Stimulated activated naive CD8-positive, alpha-beta T cell treated with anti-CD3 and anti-CD28 coated beads, Interleukin-15, Interleukin-2, amounts not matched to agents 100 ng/mL and 50 ng/mL, for 24 hours (primary cell): Measurements from ENCODE around the gene SCUBE1.

Experiments used
- H3K27ac Mint-ChIP-seq: one replicate; pipeline ENCODE4 v1.8.0; 2021; ENCODE audit warnings: mild to moderate bottlenecking, mixed read lengths
- H3K27me3 Mint-ChIP-seq: one replicate; pipeline ENCODE4 v1.8.0; 2021; ENCODE audit warnings: mixed read lengths
- H3K36me3 Mint-ChIP-seq: one replicate; pipeline ENCODE4 v1.8.0; 2021; ENCODE audit warnings: low read depth, mixed read lengths
- H3K4me1 Mint-ChIP-seq: one replicate; pipeline ENCODE4 v1.8.0; 2021; ENCODE audit warnings: low read depth, mixed read lengths
- H3K4me3 Mint-ChIP-seq: one replicate; pipeline ENCODE4 v1.8.0; 2021; ENCODE audit warnings: mild to moderate bottlenecking, mixed read lengths
- H3K9me3 Mint-ChIP-seq: one replicate; pipeline ENCODE4 v1.8.0; 2021; ENCODE audit warnings: mixed read lengths

Gene SCUBE1

DNA sequence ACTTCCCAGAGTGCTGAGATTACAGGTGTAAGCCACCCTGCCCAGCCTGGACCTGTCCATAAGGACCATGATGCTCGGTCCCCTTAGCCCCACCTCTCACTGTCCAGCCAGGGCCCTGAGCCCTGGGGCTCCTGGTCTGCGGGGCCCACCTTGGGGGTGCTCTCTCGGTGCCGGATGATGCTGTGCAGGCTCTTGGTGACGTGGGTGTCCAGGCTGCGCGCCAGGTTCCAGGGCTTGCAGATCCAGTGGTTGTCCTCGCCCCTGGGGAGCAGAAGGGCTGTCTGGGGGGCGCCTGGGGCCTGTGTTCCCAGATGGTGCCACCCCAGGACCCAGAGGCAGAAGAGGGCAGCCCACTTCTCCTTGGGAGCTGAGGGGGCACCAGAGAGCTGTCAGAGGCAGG, 169.6 kb downstream of the SCUBE1 start:
- H3K4me1 Mint-ChIP-seq = no peaks in the 10 kb centered on the region
- H3K4me3 Mint-ChIP-seq = no peak overlapping the region
- no peaks in the 10 kb centered on the region for H3K9me3 Mint-ChIP-seq
- H3K27ac Mint-ChIP-seq = no peak overlapping the region
- no peaks in the 10 kb centered on the region for H3K27me3 Mint-ChIP-seq
- peaks cover 33% of the 10 kb centered on the region for H3K36me3 Mint-ChIP-seq

- Mint-ChIP-seq H3K9me3 (no peaks in the 10 kb centered on the region), H3K27me3 (no peaks in the 10 kb centered on the region), H3K4me1 (no peaks in the 10 kb centered on the region), H3K4me3 (no peak overlapping the region), H3K36me3 (peaks cover 33% of the 10 kb centered on the region), H3K27ac (no peak overlapping the region)
These were observed 171.0 kb downstream of the SCUBE1 start for GRCh38 chr22:43172191-43172590.

GRCh38 chr22:43171607-43172006, 171.6 kb downstream of the SCUBE1 start:
- no peaks in the 10 kb centered on the region for H3K9me3 Mint-ChIP-seq
- no peak overlapping the region for H3K27ac Mint-ChIP-seq
- no peak overlapping the region for H3K4me3 Mint-ChIP-seq
- H3K4me1 Mint-ChIP-seq = no peaks in the 10 kb centered on the region
- peaks cover 33% of the 10 kb centered on the region for H3K36me3 Mint-ChIP-seq
- no peaks in the 10 kb centered on the region for H3K27me3 Mint-ChIP-seq

- H3K4me3 Mint-ChIP-seq = no peak overlapping the region
- no peak overlapping the region for H3K27ac Mint-ChIP-seq
- H3K9me3 Mint-ChIP-seq = no peaks in the 10 kb centered on the region
- peaks cover 33% of the 10 kb centered on the region for H3K36me3 Mint-ChIP-seq
- no peaks in the 10 kb centered on the region for H3K27me3 Mint-ChIP-seq
- no peaks in the 10 kb centered on the region for H3K4me1 Mint-ChIP-seq
These were observed 172.1 kb downstream of the SCUBE1 start for GRCh38 chr22:43171019-43171491.

- H3K4me3 Mint-ChIP-seq = no peak overlapping the region
- H3K9me3 Mint-ChIP-seq = no peaks in the 10 kb centered on the region
- H3K27ac Mint-ChIP-seq = no peak overlapping the region
- no peaks in the 10 kb centered on the region for H3K4me1 Mint-ChIP-seq
- peaks cover 33% of the 10 kb centered on the region for H3K36me3 Mint-ChIP-seq
- H3K27me3 Mint-ChIP-seq = no peaks in the 10 kb centered on the region
These were observed 173.1 kb downstream of the SCUBE1 start for GRCh38 chr22:43170131-43170480.

DNA sequence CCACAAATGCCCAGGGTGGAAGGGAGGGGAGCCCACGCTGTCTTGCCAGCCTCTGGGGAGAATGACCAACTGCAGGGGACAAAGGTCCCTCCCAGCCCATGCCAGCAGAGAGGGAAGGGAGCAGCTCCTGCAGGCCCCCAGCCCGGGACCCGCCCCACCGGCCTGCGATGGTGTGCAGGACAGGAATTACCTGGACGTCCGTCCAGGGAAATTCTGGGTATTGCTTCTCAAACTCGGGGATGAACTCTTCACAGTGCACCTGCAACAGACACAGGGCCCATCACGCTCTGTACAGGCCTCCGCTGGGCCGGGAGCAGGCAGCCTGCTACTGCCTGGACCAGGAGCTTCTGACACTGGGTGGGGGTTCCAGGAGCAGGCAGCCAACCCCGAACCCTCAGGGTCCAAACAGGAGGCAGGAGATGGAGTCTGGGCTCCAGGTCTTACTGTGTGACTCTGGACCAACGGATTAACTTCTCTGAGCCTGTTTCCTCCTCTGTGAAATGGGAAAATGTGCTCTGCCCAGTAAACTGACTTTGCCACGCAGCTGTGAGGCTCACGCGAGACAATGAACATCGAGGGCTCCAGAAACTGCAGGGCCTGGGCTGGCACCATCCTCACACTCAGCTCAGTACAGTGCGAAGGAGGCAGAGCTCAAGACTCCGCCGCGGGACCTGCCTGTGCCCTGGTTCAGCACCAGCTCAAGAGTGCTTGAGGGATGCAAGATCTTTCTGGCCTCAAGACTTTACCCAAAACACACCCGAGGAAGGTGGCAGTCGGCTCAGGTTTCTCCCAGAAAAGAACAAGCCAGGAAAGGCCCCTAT, 173.7 kb downstream of the SCUBE1 start:
- H3K9me3 Mint-ChIP-seq = no peaks in the 10 kb centered on the region
- H3K4me1 Mint-ChIP-seq = no peaks in the 10 kb centered on the region
- peaks cover 33% of the 10 kb centered on the region for H3K36me3 Mint-ChIP-seq
- H3K27ac Mint-ChIP-seq = no peak overlapping the region
- H3K27me3 Mint-ChIP-seq = no peaks in the 10 kb centered on the region
- no peak overlapping the region for H3K4me3 Mint-ChIP-seq

DNA sequence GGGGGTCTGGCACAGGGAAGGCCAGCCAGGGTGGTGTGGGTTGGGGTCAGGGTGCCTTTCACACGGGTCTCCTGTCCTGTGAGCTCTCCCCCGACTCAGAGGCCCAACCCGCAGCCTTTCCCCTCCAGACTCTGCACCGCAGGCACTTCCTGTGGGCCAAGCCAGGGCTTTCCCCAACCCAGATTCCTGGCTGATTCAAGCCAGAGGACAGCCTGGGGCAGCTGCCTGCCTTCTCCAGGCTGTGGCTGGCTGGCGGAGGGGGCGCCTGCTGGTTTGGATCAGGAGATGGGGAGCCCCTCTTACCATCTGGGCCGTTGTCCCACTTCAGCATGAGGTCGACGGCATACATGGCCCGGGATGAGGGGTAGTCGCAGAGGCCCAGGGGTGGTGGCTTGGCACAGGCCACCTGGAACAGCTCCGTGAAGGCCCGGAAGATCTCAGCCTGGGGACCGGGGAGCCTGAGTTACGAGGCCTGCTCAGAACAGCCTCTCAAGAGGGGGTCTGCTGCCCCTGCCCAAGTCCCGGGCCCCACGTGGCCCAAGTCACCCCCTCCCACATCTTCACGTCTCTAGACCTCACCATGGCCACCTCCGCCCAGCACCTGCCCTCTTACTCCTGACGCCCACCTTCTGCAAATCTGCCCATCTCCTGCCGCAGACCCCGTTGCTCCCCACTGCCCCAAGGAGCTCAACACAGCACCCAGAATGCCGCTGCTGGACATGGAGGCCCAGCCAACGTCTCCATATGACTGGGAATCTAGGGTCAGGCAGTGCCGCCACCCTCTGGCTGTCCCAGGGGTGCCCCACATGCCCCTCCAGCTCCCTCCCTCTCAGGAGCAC, 174.5 kb downstream of the SCUBE1 start:
- Mint-ChIP-seq H3K4me1 (no peaks in the 10 kb centered on the region), H3K9me3 (no peaks in the 10 kb centered on the region), H3K36me3 (peaks cover 32% of the 10 kb centered on the region), H3K27ac (no peak overlapping the region), H3K4me3 (no peak overlapping the region), H3K27me3 (no peaks in the 10 kb centered on the region)

DNA sequence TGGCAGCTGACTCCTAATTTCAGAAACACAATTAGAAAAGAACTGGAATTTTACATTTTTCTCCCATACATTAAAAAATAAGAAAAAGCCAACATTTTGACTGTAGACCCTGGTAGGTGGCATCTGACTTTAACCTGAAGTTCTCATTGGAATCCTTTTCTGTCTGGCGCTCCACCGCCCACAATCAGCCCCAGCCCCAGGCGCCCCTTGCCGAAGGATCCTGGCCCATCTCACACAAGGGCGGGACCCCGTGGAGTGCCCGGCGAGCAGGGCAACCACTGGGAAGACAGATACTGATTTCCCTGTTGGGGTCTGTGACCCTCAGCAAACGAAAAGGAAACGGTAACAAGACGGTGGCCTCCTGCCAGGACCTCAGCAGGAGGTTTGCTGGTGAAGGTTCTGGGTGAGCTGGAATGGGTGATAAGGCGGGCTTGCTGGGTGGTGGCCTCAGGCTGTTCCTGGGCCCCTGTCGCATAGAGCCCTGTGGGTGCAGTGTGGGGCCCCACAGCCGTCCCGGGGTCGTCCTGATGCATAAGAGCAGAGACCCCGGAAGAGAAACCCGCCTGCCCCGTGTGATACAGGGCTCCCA, 176.1 kb downstream of the SCUBE1 start:
- no peaks in the 10 kb centered on the region for H3K27me3 Mint-ChIP-seq
- H3K4me1 Mint-ChIP-seq = no peaks in the 10 kb centered on the region
- no peak overlapping the region for H3K4me3 Mint-ChIP-seq
- no peaks in the 10 kb centered on the region for H3K9me3 Mint-ChIP-seq
- H3K27ac Mint-ChIP-seq = no peak overlapping the region
- peaks cover 17% of the 10 kb centered on the region for H3K36me3 Mint-ChIP-seq

- no peak overlapping the region for H3K27ac Mint-ChIP-seq
- no peaks in the 10 kb centered on the region for H3K4me1 Mint-ChIP-seq
- no peaks in the 10 kb centered on the region for H3K27me3 Mint-ChIP-seq
- H3K36me3 Mint-ChIP-seq = peaks cover 17% of the 10 kb centered on the region
- H3K9me3 Mint-ChIP-seq = no peaks in the 10 kb centered on the region
- H3K4me3 Mint-ChIP-seq = no peak overlapping the region
These were observed 176.8 kb downstream of the SCUBE1 start for GRCh38 chr22:43166132-43166930.

- Mint-ChIP-seq H3K27me3 (no peaks in the 10 kb centered on the region), H3K36me3 (peaks cover 9% of the 10 kb centered on the region), H3K4me3 (no peak overlapping the region), H3K4me1 (no peaks in the 10 kb centered on the region), H3K9me3 (no peaks in the 10 kb centered on the region), H3K27ac (no peak overlapping the region)
These were observed 178.5 kb downstream of the SCUBE1 start for GRCh38 chr22:43164636-43165035.

DNA sequence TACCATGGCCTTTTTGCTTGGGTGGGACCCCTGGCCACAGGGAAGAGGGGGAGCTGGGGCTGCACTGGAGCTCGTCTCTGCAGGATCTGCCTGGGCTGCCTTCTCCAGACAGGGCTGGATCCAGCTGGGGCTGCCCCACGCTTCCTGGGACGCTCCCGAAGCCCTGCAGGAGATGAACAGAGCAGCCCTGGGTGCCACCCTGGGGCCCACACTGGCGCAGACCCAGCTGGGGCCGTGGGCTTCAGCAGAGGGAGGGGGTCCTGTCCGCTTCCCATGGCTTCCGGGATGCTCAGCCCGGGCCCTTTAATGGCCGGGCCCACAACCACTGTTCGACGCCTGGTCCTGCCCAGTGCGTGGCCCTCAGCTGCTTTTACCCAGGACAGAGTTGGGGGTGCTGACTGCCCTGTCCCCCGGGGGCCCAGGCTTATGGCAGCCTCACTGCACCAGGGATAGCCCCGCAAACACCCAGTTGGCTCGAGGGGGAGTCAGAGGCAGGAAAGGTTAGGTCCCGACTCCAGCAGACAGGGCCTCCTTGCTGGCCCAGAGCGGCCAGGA, 179.9 kb downstream of the SCUBE1 start:
- no peaks in the 10 kb centered on the region for H3K27me3 Mint-ChIP-seq
- H3K4me1 Mint-ChIP-seq = no peaks in the 10 kb centered on the region
- peaks cover 13% of the 10 kb centered on the region for H3K36me3 Mint-ChIP-seq
- H3K4me3 Mint-ChIP-seq = no peak overlapping the region
- H3K27ac Mint-ChIP-seq = no peak overlapping the region
- H3K9me3 Mint-ChIP-seq = no peaks in the 10 kb centered on the region

- Mint-ChIP-seq H3K27me3 (no peaks in the 10 kb centered on the region), H3K36me3 (peaks cover 7% of the 10 kb centered on the region), H3K4me1 (no peaks in the 10 kb centered on the region), H3K9me3 (no peaks in the 10 kb centered on the region), H3K27ac (no peak overlapping the region), H3K4me3 (no peak overlapping the region)
These were observed 180.6 kb downstream of the SCUBE1 start for GRCh38 chr22:43162412-43163150.

DNA sequence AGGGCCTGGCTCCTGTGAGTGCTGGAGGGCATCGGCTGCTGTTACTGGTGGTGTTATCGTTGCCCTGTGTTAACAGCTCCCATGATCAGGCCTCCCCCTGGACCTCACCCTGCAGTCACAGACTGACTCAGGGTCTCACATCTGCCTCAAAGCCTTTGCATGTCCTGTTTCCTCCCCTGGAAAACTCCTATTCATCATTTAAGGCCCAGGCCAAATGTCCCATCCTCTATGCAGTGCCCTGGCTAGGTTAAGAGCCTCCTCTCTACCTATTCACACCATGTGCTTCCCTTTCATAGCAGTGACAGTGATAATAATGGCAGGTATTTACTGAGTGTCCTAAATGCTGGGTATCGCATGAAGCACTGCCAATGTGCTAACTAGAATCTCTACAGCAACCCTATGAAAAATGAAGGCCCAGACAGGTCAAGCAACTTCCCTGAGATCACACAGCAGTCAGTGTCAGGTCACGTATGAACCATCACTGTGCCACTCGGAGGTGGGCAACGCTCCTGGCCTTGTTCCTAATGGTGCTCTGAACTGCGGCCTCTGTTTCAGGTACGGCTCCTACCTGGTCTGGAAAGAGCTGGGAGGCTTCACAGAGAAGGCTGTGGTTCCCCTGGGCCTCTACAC, 182.6 kb downstream of the SCUBE1 start:
- Mint-ChIP-seq H3K4me3 (no peak overlapping the region), H3K27me3 (no peaks in the 10 kb centered on the region), H3K9me3 (no peaks in the 10 kb centered on the region), H3K27ac (no peak overlapping the region), H3K4me1 (peaks cover 3% of the 10 kb centered on the region), H3K36me3 (peaks cover 7% of the 10 kb centered on the region)
